A549 (cell line): ENCODE measurements around the gene B3GAT1.

Experiments
- CTCF ChIP-seq: fragments of >200 bp; sonication (Bioruptor Twin); formaldehyde crosslinking; IDR thresholded peaks from 3 replicates; pipeline ENCODE4 v1.5.1; 2016
- TF ChIP-seq, protein P1 (sequence below): fragments of 200-600 bp; sonication (generic); IDR thresholded peaks from 2 replicates; pipeline ENCODE4 v1.6.1; 2016; ENCODE audit warnings: antibody characterized with exemption, mild to moderate bottlenecking, moderate library complexity

DNA sequence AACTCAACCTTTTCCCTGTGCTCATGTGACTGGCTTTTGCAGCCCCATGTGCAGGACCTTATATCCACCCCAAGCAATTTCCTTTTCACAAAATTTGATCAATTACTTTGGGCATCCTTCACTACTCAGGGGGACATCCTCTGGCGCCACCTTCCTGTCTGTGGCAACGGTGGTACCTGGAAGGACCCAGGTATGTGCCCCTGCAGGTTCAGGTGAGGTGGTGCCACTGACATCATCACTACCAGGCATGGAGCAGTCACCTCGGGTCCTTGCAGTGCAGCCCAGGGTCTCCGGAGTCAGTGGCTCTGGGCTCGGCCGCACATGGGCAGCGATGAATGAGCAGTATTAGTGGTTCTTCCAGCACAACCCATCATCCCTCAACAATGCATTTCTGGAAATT is 37.7 kb upstream of the B3GAT1 start:
- no peak for TF ChIP-seq CTCF
- TF ChIP-seq, protein P1, sequence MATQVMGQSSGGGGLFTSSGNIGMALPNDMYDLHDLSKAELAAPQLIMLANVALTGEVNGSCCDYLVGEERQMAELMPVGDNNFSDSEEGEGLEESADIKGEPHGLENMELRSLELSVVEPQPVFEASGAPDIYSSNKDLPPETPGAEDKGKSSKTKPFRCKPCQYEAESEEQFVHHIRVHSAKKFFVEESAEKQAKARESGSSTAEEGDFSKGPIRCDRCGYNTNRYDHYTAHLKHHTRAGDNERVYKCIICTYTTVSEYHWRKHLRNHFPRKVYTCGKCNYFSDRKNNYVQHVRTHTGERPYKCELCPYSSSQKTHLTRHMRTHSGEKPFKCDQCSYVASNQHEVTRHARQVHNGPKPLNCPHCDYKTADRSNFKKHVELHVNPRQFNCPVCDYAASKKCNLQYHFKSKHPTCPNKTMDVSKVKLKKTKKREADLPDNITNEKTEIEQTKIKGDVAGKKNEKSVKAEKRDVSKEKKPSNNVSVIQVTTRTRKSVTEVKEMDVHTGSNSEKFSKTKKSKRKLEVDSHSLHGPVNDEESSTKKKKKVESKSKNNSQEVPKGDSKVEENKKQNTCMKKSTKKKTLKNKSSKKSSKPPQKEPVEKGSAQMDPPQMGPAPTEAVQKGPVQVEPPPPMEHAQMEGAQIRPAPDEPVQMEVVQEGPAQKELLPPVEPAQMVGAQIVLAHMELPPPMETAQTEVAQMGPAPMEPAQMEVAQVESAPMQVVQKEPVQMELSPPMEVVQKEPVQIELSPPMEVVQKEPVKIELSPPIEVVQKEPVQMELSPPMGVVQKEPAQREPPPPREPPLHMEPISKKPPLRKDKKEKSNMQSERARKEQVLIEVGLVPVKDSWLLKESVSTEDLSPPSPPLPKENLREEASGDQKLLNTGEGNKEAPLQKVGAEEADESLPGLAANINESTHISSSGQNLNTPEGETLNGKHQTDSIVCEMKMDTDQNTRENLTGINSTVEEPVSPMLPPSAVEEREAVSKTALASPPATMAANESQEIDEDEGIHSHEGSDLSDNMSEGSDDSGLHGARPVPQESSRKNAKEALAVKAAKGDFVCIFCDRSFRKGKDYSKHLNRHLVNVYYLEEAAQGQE = no peak
